GM21717 (cell line): ENCODE measurements around the gene CST3.
"Not testable (repeated sequence)": the region's sequence is repeated elsewhere in the genome, so short reads cannot be mapped to it uniquely, and the experiment has no call there.

Source experiments
- ATAC-seq: cut with Tn5 transposase; IDR thresholded peaks from one replicate; pipeline ENCODE4 v1.9.1; 2021; ENCODE audit warnings: mild to moderate bottlenecking, moderate library complexity; ENCODE audit not compliant: unreplicated experiment

The CST3 gene

DNA sequence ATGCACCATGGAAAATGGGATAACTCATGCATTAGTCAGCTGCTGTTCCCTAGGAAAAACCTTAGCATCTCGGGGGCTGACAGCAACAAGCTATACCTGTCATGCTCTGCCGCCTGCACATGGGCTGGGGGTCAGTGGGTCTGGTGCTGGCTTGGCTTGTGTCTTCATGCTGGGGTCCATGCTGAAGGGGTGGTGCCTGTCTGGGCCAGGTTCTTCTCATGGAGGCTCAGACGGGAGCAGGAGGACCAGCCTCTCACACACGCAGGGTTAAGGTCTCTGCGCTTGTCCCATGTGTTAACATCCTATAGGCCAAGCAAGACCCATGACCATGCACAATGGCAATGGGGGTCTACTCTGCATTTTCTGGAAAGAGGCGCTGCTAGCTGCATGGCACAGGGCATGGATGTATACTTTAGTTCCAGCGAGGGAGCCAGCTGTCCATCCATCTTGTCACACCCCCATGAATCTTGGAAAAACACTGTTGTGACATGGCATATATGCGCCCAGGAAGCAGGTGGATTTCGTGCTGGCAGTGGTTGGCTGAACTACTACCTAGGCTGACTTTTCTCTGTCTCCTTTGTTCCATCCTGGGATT lies 24.6 kb upstream of the CST3 start:
- ATAC-seq = no peak

GRCh38 chr20:23661002-23661429 lies 23.3 kb upstream of the CST3 start:
- ATAC-seq = no peak

GRCh38 chr20:23659989-23660837 lies 22.5 kb upstream of the CST3 start:
- no peak for ATAC-seq

GRCh38 chr20:23659610-23659988 lies 21.8 kb upstream of the CST3 start:
- not testable (repeated sequence) for ATAC-seq

DNA sequence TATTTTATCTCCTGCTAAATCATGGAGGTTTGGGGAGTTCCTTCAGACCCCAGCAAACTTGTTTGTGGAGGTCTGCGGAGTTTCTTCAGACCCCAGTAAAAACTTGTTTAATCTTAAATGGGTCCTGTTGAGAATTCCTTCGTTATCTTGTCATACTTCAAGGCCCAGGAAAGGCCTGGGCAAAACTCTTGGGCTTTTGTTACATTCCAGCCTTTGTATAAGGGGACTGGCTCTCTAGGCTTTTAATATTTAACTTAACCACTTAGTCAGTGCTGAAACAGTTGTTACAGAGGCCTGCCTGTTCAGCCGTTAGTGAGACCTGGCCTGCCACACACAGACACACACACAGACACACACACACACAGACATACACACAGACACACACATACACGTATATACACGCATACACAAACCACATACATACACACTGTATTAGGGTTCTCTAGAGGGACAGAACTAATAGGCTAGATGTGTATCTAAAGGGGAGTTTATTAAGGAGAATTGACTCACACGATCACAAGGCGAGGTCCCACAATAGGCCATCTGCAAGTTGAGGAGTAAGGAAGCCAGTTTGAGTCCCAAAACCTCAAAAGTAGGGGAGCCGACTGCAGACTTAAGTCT lies 21.3 kb upstream of the CST3 start:
- no peak for ATAC-seq

- no peak for ATAC-seq
Measured at GRCh38 chr20:23658336-23658735, 20.6 kb upstream of the CST3 start.

DNA sequence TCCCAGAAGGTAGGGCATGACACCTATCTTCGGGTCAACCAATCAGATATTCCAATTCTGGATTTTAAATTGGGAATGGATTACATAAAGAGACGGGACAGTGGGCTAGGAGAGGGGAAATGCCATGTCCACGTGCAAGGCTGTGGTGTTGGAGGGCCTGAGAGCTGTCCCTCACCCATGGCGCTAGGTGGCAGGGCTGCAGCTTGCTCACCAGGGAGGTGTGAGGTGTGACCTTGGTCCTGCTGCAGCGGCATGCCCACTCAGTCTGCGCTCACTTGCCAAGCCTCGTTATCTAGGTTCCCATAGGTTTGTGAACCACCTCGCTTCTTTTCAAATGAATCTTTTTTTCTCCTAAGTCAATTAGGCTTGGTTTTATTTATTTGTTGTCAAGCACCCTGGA lies 19.4 kb upstream of the CST3 start:
- ATAC-seq = no peak

- no peak for ATAC-seq
Measured at GRCh38 chr20:23656372-23656771, 18.6 kb upstream of the CST3 start.

DNA sequence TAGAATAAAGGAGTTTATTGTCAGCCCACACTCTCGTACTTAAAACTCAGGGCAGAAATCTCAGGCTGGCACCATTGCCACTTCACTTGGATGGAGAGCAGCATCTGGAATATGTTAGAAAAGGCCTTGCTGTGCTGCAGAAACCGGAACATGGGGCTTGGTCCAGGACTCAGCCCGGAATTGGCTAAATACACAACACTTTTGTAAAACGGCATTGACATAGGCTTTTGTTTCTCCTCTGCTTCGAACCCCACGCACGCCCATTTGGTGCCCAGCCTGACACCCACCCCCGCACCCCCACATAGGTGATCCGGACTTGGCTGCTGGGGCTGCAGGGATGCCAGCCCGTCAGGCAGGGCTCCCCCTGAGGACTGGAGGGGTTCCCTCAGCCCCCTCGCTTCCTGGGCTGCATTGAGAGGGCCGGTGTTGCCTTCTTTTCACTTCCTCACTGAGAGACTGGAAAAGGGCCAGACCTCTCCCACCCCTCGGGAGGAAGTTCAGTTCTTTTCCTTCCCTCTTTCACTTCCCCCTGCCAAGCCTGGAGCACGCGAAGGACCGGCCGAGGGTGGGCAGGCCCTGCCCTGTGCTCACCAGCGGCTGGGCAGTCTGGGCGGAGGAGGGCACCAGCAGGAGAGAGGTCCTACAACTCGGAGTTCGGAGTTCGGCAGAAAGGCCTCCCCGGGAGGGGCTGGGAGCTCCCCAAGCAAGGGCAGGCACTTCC lies 17.9 kb upstream of the CST3 start:
- ATAC-seq = no peak

- ATAC-seq = no peak
Measured at GRCh38 chr20:23654717-23655116, 17.0 kb upstream of the CST3 start.

DNA sequence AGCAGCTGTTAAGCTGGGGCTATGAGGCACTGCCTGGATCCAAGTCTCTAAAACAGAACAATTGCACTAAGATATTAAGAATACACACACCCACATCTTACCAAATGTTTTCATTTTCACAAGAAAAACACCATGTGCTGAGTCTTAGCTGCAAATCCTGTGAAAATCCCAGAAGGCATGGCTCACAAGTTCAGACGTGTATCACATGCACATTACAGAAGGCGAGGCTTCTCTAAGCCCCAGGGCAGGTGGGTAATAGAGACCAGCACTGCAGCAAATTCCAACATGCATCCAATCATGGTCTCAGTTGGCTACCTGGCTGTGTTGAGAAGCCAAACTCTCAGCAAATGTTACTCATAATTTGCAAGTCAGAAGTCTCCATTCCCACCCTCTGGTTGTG lies 16.2 kb upstream of the CST3 start:
- ATAC-seq = no peak

GRCh38 chr20:23653400-23653938 lies 15.7 kb upstream of the CST3 start:
- no peak for ATAC-seq

DNA sequence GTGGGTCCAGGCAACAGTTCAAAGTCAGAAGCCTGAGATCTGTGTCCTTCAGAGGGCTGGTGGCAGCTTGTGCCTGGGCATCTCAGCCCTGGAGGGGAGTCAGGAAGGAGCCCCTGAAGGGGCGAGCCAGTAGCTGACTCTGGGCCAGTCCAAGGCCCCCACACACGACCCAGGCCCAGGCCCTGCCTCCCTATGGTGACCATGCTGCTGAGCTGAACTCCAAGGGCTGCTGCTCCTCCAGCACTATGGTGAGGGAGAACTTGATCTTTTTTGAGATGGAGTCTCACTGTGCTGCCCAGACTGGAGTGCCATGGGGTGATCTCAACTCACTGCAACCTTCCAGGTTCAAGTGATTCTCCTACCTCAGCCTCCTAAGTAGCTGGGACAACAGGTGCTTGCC lies 15.2 kb upstream of the CST3 start:
- ATAC-seq = no peak

GRCh38 chr20:23652371-23652770 lies 14.6 kb upstream of the CST3 start:
- no peak for ATAC-seq

- no peak for ATAC-seq
Measured at GRCh38 chr20:23651117-23651516, 13.4 kb upstream of the CST3 start.

- no peak for ATAC-seq
Measured at GRCh38 chr20:23649830-23650417, 12.2 kb upstream of the CST3 start.

- no peak for ATAC-seq
Measured at GRCh38 chr20:23649242-23649641, 11.5 kb upstream of the CST3 start.

DNA sequence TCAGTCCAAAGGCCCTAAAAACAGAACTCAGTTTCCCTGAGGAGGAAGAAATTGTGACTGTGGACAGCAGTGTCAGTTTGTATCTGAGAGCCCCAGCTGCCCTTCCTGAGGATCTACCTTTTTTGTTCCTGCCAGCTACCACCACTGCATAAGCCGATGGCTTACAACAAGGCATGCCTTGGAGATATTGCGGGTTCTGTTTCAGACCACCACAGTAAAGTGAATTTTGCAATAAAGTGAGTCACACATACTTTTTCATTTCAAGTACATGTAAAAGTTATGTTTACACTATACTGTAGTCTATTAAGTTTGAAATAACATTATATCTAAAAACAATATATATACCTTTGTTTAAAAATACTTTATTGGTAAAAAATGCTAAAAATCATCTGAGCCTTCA lies 9.6 kb upstream of the CST3 start:
- ATAC-seq = no peak

DNA sequence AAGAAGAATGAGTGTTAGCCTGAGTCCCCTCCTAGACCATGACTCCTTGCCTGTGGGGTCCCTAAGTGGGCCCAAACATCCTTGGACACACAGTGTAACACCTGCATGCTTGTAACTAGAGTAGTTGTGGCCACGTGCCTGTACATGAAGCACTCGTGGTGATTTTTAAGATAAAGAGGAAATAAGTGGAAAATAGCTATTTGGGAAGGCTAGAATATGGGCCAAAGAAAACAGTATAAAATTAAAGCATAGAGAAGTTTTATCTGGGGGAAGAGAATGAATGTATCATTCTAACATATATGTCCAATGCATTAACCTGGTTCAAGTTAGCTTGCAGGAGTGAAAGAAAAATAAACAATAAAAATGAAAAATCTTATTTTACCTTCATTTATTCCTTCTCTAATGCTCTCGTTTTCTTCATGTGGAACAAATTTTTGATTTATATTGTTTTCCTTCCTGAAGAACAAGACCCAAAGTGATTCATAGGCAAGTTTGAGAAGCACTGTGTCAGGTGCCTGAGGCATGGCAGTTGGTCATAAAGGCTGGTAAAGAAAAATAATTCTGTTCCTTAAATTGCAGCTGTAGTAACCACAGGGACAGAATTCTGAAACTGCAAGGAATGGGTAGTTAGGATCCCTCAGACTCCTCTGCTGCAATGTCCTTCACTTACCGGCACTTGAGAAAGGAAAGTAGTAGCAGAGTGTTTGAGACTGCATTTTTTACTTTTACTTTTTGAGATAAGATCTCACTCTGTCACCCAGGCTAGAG lies 8.5 kb upstream of the CST3 start:
- no peak for ATAC-seq

DNA sequence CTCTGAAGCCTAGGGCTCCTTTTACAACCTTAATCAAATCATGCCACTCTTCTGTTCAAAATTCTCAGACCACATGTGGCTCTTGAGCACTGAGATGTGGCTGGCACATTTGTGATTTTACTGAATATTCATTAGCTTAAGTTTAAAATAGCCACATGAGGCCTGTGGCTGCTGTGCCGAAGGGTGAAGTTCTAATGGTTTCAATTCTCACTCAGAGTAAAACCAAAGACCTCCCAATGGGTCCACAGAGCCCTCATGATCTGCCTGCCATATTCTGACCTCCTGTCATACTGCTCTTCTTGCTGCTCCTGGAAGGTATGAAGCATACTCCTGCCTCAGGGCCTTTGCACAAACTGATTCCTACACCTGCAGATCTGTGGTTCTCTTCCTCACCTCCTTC lies 7.8 kb upstream of the CST3 start:
- ATAC-seq = no peak
